ENCODE measurements around the gene NOTCH1.

GRCh38 chr9:136499935-136500910 is 45.6 kb downstream of the NOTCH1 start:
- TF ChIP-seq, protein P1, sequence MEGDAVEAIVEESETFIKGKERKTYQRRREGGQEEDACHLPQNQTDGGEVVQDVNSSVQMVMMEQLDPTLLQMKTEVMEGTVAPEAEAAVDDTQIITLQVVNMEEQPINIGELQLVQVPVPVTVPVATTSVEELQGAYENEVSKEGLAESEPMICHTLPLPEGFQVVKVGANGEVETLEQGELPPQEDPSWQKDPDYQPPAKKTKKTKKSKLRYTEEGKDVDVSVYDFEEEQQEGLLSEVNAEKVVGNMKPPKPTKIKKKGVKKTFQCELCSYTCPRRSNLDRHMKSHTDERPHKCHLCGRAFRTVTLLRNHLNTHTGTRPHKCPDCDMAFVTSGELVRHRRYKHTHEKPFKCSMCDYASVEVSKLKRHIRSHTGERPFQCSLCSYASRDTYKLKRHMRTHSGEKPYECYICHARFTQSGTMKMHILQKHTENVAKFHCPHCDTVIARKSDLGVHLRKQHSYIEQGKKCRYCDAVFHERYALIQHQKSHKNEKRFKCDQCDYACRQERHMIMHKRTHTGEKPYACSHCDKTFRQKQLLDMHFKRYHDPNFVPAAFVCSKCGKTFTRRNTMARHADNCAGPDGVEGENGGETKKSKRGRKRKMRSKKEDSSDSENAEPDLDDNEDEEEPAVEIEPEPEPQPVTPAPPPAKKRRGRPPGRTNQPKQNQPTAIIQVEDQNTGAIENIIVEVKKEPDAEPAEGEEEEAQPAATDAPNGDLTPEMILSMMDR (IDR thresholded peaks at IDR 0.05), result no peak
- TF ChIP-seq POLR2AphosphoS5 (IDR thresholded peaks at IDR 0.05), result no peak
- no peak for TF ChIP-seq EP300 (IDR thresholded peaks at IDR 0.05)
